GM19025 (cell line): ENCODE measurements around the gene C11orf16.
"Not testable (repeated sequence)": the region's sequence is repeated elsewhere in the genome, so short reads cannot be mapped to it uniquely, and the experiment has no call there.

Experiments used
- ATAC-seq: cut with Tn5 transposase; IDR thresholded peaks from one replicate; pipeline ENCODE4 v1.9.1; 2021; ENCODE audit warnings: mild to moderate bottlenecking, low read depth, moderate library complexity; ENCODE audit not compliant: unreplicated experiment

The C11orf16 gene

DNA sequence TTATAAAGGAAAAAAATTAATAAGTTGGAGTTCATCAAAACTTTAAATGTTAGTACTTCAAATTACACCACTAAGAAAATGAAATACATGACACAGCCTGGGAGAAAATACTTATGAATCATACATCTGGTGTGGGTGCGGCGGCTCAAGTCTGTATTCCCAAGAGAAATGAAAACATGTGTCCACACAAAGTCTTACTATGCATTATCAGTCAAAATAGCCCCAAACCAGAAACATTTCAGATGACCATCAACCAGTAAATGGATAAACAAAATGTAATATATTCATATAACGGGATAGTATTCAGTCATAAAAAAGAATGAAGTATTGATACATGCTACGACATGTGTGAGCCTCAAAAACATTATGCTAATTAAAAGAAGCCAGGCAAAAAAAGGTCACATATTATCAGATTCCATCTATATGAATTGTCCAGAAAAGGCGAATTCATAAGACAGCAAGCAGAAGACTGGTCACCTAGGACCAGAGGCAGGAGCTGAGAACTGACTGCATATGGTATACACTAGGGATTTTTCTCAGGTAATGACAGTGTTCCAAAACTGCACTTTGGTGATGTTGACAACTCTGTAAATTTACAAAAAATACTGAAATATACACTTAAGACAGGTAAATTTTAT is 27.1 kb downstream of the C11orf16 start:
- ATAC-seq, result no peak

DNA sequence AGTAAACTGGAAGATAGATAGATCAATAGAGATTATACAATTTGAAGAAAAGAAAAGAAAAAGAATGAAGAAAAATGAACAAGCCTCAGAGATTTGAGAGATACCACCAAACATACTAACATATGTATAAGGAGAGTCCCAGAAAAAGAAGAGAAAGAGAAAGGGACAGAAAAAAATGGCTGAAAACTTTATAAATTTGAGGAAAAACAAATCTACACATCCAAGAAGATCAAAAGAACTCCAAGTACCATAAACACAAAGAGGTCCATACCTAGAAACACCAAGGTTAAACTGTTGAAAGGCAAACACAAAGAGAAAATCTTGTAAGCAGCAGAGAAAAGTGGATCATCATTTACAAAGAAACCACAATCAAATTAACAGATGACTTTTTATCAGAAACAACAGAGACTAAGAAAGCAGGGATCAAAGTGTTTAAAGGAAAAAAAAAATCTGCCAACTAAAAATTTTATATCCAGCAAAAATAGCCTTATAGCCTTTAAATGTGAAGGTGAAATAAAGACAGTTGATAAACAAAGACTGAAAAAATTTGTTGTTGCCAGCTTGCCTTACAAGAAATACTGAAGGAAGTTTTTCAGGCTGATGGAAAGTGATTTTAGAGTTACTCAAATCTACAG is 33.5 kb downstream of the C11orf16 start:
- ATAC-seq, result no peak

DNA sequence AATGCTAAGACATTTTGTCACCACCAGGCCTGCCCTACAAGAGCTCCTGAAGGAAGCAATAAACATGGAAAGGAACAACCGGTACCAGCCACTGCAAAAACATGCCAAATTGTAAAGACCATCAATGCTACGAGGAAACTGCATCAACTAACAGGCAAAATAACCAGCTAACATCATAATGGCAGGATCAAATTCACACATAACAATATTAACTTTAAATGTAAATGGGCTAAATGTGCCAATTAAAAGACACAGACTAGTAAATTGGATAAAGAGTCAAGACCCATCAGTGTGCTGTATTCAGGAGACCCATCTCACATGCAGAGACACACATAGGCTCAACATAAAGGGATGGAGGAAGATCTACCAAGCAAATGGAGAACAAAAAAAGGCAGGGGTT is 41.6 kb downstream of the C11orf16 start:
- ATAC-seq, result not testable (repeated sequence)

DNA sequence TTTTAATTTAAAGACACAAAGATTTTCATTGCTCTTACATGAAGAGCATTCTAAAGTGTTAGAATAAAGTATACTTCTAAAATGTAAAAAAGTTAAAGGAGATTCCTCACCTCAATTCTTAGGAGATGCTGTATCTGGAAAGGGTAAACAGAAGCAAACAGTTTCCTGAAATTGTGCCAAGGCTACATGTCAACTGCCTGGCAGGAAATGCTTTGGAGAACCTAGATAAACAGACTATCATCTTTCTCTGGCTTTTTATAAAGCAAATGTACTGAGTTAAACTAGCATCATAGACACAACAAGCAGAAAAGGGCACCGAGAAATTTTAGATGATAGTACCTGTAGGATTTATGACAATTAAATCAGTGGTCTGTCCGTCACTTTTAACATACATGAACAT is 46.4 kb downstream of the C11orf16 start:
- no peak for ATAC-seq

- not testable (repeated sequence) for ATAC-seq
Measured at GRCh38 chr11:8881585-8881984, 51.2 kb downstream of the C11orf16 start.

GRCh38 chr11:8878771-8879170 is 54.0 kb downstream of the C11orf16 start:
- no peak for ATAC-seq

DNA sequence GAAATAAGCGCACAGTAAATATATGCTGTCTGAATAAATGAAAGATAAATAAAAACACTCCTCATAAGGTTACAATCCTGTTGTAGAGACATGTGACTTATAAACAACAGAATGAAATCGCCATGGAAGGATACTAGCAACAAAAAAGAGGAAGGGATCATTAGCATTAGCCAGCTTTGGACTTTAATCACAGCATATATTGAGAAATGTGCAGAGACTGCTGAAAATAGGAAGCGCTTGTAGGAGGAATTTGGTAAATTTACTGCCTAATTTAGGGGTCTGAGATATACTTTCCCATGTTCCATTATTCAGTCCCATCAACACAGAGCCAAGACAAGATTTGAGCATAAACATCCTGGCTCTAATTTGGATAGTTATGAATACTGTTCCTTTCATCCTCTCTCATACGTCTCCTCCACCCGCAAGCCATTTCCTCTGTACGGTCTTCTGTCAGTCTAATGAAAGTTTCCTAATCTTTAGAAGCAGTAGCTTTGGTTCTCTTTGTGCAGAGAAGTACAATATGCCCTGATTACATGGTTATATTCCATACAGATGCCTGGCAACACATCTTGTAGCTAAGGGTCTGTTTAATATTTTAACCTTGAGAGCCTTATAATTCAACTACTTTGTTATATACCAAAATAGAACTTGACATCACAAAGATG is 58.9 kb downstream of the C11orf16 start:
- ATAC-seq, result no peak

DNA sequence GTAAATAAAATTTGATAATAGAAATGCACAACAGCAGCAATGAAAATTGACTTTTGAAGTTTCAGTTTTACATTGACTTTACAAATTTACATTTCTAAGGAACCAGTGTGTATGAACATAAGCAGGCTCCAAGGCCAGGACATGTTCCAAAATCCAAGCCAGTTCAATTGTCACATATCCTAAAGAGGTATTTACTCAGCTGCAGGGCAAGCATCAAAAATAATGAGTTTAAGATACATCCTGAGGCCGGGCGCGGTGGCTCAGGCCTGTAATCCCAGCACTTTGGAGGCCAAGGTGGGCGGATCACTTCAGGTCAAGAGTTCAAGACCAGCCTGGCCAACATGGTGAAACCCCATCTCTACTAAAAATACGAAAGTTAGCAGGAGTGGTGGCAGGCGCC is 60.8 kb downstream of the C11orf16 start:
- ATAC-seq, result no peak

DNA sequence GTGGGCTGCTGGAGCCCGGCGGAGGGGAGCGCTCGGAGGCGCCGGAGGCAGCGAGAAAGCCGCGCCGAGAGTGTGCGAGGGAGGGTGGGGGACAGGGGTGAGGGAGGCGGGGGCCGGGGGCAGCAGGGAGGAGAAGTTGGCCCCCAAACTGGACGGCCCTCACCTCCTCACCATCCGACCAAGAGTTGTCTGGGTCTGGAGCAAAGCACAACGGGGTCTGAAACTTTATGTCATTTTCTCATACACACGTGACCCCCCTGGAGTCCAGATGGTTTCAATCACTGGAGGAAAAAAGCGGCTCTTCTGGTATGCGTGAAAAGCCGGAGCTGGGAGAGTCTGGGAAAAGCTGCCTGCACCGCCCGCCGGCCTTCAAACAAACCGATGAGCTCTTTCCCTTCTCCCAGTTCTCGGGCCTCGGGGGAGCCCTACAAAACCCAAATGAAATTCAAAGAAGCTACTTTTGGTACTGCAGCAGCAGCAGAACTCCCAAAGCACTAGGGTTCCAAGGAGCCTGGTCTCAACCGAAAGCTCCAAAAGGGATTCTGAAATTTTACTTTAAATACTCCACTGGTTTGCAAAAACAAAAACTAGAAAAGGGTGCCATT is 61.5 kb downstream of the C11orf16 start:
- no peak for ATAC-seq

DNA sequence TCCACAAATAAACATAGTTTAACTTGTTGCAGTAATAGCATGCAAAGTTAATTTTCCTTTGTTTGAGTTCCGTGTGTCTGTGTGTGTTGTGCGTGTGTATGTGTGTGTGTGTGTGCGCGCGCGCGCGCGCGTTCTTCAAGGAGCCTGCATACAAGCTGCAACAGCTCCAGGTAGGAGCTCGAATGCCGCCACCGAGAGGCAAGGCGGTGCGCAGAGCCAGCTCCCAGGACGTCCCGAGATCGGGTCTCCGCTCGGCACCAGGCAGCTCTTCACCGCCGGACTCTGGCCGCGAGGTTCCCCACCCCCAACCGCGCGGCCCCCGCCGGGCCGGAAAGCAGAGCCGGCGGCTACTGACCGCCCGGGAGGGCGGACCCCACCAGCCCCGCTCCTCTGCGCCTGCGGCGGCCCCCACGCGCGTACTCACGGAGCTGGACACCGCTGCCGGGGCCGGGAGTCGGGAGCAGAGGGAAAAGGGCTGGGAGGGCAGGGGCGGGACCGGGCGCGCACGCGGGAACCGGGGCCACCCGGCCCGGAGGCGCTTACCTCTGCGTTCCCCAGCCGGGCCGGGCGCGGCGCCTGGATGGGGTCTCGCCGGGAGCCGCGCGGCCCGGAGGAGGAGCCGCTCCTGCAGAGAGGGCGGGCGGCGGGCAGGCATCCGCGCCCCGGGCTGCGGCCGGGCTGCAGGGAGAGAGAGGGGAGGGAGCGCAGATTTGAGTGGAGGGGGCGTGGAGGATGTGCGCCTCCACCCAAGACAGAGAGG is 62.2 kb downstream of the C11orf16 start:
- ATAC-seq, result no peak
